Muscle of leg (tissue), 11 donors: Measurements from ENCODE around the gene SELPLG. TPM values are rescaled to one million over a fixed set of nuclear protein-coding genes. Genes with fewer than 3 reads are reported as not detected.

Experiments used
- DNase-seq: peaks from one replicate; pipeline ENCODE4 v3.0.0; 2013
- H3K27ac ChIP-seq: one replicate; pipeline ENCODE4 v1.5.1; 2013; ENCODE audit warnings: mild to moderate bottlenecking, low read length, control low read depth
- H3K27me3 ChIP-seq: one replicate; pipeline ENCODE4 v1.6.1; 2013; ENCODE audit warnings: low read length; ENCODE audit not compliant: control insufficient read depth, insufficient read depth
- H3K36me3 ChIP-seq: one replicate; pipeline ENCODE4 v1.6.1; 2013; ENCODE audit warnings: low read length; ENCODE audit not compliant: control insufficient read depth, insufficient read depth
- H3K4me1 ChIP-seq: one replicate; pipeline ENCODE4 v1.6.1; 2013; ENCODE audit warnings: low read length; ENCODE audit not compliant: control insufficient read depth, insufficient read depth
- H3K4me3 ChIP-seq: one replicate; pipeline ENCODE4 v1.5.1; 2013; ENCODE audit warnings: low read length, control low read depth
- H3K9me3 ChIP-seq: replicated peaks from 2 replicates; pipeline ENCODE4 v1.6.1; 2013; ENCODE audit warnings: low read depth, low read length; ENCODE audit not compliant: control insufficient read depth
- WGBS: methylation state at CpG from one replicate; pipeline ENCODE4 v1.1.5; 2013; ENCODE audit warnings: missing lambda C conversion rate; ENCODE audit not compliant: insufficient coverage; 5-methylcytosine and 5-hydroxymethylcytosine counted together
- polyA plus RNA-seq, 8 donors: library from polyadenylated mRNA; unstranded; fragments of 120-200 nt; gene quantifications; one replicate each; pipeline versions ENCODE4 v1.2.1 to v1.2.3, GENCODE V29; 2013; ENCODE audit warnings: inconsistent platforms in 1 of 8, low replicate concordance in 1 of 8; ENCODE audit not compliant: insufficient read length in 8 of 8, insufficient read depth in 1 of 8
- total RNA-seq: library from RNA; stranded (reverse); fragments of 120-200 nt; gene quantifications from one replicate; pipeline ENCODE4 v1.2.4, GENCODE V29; 2013

The SELPLG gene
- total and polyA plus RNA-seq, 9 donors, result 2.8 to 5.5 (median 4.2) TPM

GRCh38 chr12:108640802-108641445 is 7.2 kb upstream of the SELPLG start:
- no peaks in the 10 kb centered on the region for H3K27me3 ChIP-seq
- peak overlapping the region; percentile 94 for H3K27ac ChIP-seq
- H3K4me1 ChIP-seq, result peaks cover 72% of the 10 kb centered on the region
- peaks cover 20% of the 10 kb centered on the region for H3K36me3 ChIP-seq
- no peak overlapping the region for H3K4me3 ChIP-seq
- WGBS, result 62% methylated on average over 3 of the region's 10 CpGs
- DNase-seq, result no peak
- no peaks in the 10 kb centered on the region for H3K9me3 ChIP-seq

GRCh38 chr12:108638997-108639822 is 5.5 kb upstream of the SELPLG start:
- H3K9me3 ChIP-seq, result no peaks in the 10 kb centered on the region
- peaks cover 2% of the 10 kb centered on the region for H3K27me3 ChIP-seq
- H3K4me3 ChIP-seq, result no peak overlapping the region
- H3K27ac ChIP-seq, result peak overlapping the region; percentile 93
- no peak for DNase-seq
- WGBS, result 90% methylated on average over 10 of the region's 11 CpGs
- peaks cover 5% of the 10 kb centered on the region for H3K36me3 ChIP-seq
- peaks cover 74% of the 10 kb centered on the region for H3K4me1 ChIP-seq

GRCh38 chr12:108638141-108638827 is 4.6 kb upstream of the SELPLG start:
- no peak overlapping the region for H3K4me3 ChIP-seq
- peaks cover 3% of the 10 kb centered on the region for H3K36me3 ChIP-seq
- H3K27me3 ChIP-seq, result peaks cover 3% of the 10 kb centered on the region
- H3K27ac ChIP-seq, result peak overlapping the region; percentile 93
- DNase-seq, result peak; percentile 81
- 10% methylated on average over 15 of the region's 18 CpGs for WGBS
- no peaks in the 10 kb centered on the region for H3K9me3 ChIP-seq
- peaks cover 76% of the 10 kb centered on the region for H3K4me1 ChIP-seq

- H3K4me3 ChIP-seq, result no peak overlapping the region
- H3K9me3 ChIP-seq, result no peaks in the 10 kb centered on the region
- H3K27me3 ChIP-seq, result peaks cover 3% of the 10 kb centered on the region
- DNase-seq, result peak; percentile 46
- peaks cover 3% of the 10 kb centered on the region for H3K36me3 ChIP-seq
- H3K27ac ChIP-seq, result peak overlapping the region; percentile 93
- peaks cover 78% of the 10 kb centered on the region for H3K4me1 ChIP-seq
- 36% methylated on average over 5 of the region's 7 CpGs for WGBS
Observed at GRCh38 chr12:108637222-108637971, 3.7 kb upstream of the SELPLG start.

- no peaks in the 10 kb centered on the region for H3K9me3 ChIP-seq
- WGBS, result no CpG with 5 or more reads among the region's 6 CpGs
- H3K27ac ChIP-seq, result peak overlapping the region; percentile 10
- H3K4me3 ChIP-seq, result no peak overlapping the region
- H3K27me3 ChIP-seq, result peaks cover 3% of the 10 kb centered on the region
- H3K4me1 ChIP-seq, result peaks cover 73% of the 10 kb centered on the region
- DNase-seq, result no peak
- H3K36me3 ChIP-seq, result peaks cover 3% of the 10 kb centered on the region
Observed at GRCh38 chr12:108635997-108636808, 2.5 kb upstream of the SELPLG start.

- H3K27ac ChIP-seq, result peak overlapping the region; percentile 63
- H3K4me1 ChIP-seq, result peaks cover 71% of the 10 kb centered on the region
- H3K4me3 ChIP-seq, result no peak overlapping the region
- 31% methylated on average over 10 of the region's 15 CpGs for WGBS
- peaks cover 3% of the 10 kb centered on the region for H3K27me3 ChIP-seq
- no peaks in the 10 kb centered on the region for H3K36me3 ChIP-seq
- no peak for DNase-seq
- H3K9me3 ChIP-seq, result no peaks in the 10 kb centered on the region
Observed at GRCh38 chr12:108635201-108635996, 1.7 kb upstream of the SELPLG start.

GRCh38 chr12:108634341-108634751 is 652 bp upstream of the SELPLG start:
- Histone ChIP-seq H3K4me3 (no peak overlapping the region), H3K4me1 (peaks cover 78% of the 10 kb centered on the region), H3K9me3 (no peaks in the 10 kb centered on the region), H3K27me3 (peaks cover 3% of the 10 kb centered on the region), H3K27ac (peak overlapping the region; percentile 77), H3K36me3 (no peaks in the 10 kb centered on the region)
- DNase-seq, result peak; percentile 64
- 47% methylated on average over 4 of the region's 4 CpGs for WGBS

- peak overlapping the region; percentile 77 for H3K27ac ChIP-seq
- WGBS, result 84% methylated on average over 7 of the region's 7 CpGs
Observed at GRCh38 chr12:108633081-108633533, 587 bp downstream of the SELPLG start.

More at GRCh38 chr12:108633081-108633533, 587 bp downstream of the SELPLG start:
- peaks cover 76% of the 10 kb centered on the region for H3K4me1 ChIP-seq
- DNase-seq, result no peak
- H3K9me3 ChIP-seq, result no peaks in the 10 kb centered on the region
- H3K36me3 ChIP-seq, result no peaks in the 10 kb centered on the region
- peaks cover 3% of the 10 kb centered on the region for H3K27me3 ChIP-seq
- peak overlapping the region; percentile 11 for H3K4me3 ChIP-seq
